Central memory CD4-positive, alpha-beta T cell (primary cell): ENCODE data around the gene AHI1.

Experiments used
- DNase-seq: peaks from one replicate; pipeline ENCODE4 v3.0.0; 2022

The AHI1 gene

GRCh38 chr6:135451617-135452190 is 45.8 kb downstream of the AHI1 start:
- peak; percentile 13 for DNase-seq

- DNase-seq = no peak
Measured at GRCh38 chr6:135449246-135449645, 48.3 kb downstream of the AHI1 start.

GRCh38 chr6:135440087-135440792 is 57.3 kb downstream of the AHI1 start:
- no peak for DNase-seq

- DNase-seq = no peak
Measured at GRCh38 chr6:135439549-135439948, 58.0 kb downstream of the AHI1 start.

- DNase-seq = no peak
Measured at GRCh38 chr6:135438907-135439535, 58.5 kb downstream of the AHI1 start.

- DNase-seq = no peak
Measured at GRCh38 chr6:135434991-135435390, 62.5 kb downstream of the AHI1 start.

- no peak for DNase-seq
Measured at GRCh38 chr6:135434095-135434494, 63.4 kb downstream of the AHI1 start.

- DNase-seq = no peak
Measured at GRCh38 chr6:135428078-135428477, 69.5 kb downstream of the AHI1 start.

- DNase-seq = no peak
Measured at GRCh38 chr6:135426833-135427232, 70.7 kb downstream of the AHI1 start.

- no peak for DNase-seq
Measured at GRCh38 chr6:135424385-135424784, 73.2 kb downstream of the AHI1 start.

GRCh38 chr6:135423649-135424128 is 73.9 kb downstream of the AHI1 start:
- peak; percentile 6 for DNase-seq

GRCh38 chr6:135419162-135419561 is 78.4 kb downstream of the AHI1 start:
- no peak for DNase-seq

GRCh38 chr6:135418040-135418760 is 79.3 kb downstream of the AHI1 start:
- DNase-seq = no peak

GRCh38 chr6:135412761-135413160 is 84.8 kb downstream of the AHI1 start:
- no peak for DNase-seq

GRCh38 chr6:135411849-135412248 is 85.7 kb downstream of the AHI1 start:
- no peak for DNase-seq

- no peak for DNase-seq
Measured at GRCh38 chr6:135411339-135411738, 86.2 kb downstream of the AHI1 start.

GRCh38 chr6:135410856-135411255 is 86.7 kb downstream of the AHI1 start:
- no peak for DNase-seq

GRCh38 chr6:135403584-135403983 is 94.0 kb downstream of the AHI1 start:
- DNase-seq = no peak

- DNase-seq = no peak
Measured at GRCh38 chr6:135402311-135402710, 95.2 kb downstream of the AHI1 start.

- DNase-seq = no peak
Measured at GRCh38 chr6:135397172-135397952, 100.2 kb downstream of the AHI1 start.

GRCh38 chr6:135395136-135395535 is 102.4 kb downstream of the AHI1 start:
- DNase-seq = no peak

- no peak for DNase-seq
Measured at GRCh38 chr6:135393289-135393688, 104.3 kb downstream of the AHI1 start.

- DNase-seq = no peak
Measured at GRCh38 chr6:135390458-135390857, 107.1 kb downstream of the AHI1 start.
